ENCODE measurements around the gene CREB5. TPM values are rescaled to one million over a fixed set of nuclear protein-coding genes. Genes with fewer than 3 reads are reported as not detected.

Gene CREB5
- polyA plus RNA-seq, 1 experiment: 3.9 TPM

DNA sequence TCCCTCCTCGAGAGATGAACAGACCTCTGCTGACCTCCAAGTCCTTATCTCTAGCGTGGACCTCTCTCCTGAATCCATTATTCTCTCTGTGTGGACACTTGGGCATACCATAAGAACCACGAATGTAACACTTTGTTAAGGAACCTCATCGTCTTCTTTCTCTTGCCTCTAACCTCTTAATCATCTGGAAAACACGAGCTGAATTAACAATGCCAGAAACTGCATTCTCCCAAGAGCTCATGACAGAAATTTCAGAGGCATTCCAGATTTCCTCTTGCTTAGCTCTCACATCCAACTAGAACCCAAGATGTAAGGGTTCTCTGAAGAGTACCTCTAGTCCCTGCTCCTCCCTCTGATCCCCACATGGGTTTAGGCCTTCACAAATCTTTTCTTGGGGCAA, 444.3 kb downstream of the CREB5 start:
- H3K36me3 ChIP-seq (ENCODE audit: control insufficient read depth, insufficient read depth, low read length): no peaks in the 10 kb centered on the region
- POLR2A ChIA-PET: no interaction called here
- no peak overlapping the region for H3K4me3 ChIP-seq (ENCODE audit: low read depth, low read length)
- TF ChIP-seq, protein P1, sequence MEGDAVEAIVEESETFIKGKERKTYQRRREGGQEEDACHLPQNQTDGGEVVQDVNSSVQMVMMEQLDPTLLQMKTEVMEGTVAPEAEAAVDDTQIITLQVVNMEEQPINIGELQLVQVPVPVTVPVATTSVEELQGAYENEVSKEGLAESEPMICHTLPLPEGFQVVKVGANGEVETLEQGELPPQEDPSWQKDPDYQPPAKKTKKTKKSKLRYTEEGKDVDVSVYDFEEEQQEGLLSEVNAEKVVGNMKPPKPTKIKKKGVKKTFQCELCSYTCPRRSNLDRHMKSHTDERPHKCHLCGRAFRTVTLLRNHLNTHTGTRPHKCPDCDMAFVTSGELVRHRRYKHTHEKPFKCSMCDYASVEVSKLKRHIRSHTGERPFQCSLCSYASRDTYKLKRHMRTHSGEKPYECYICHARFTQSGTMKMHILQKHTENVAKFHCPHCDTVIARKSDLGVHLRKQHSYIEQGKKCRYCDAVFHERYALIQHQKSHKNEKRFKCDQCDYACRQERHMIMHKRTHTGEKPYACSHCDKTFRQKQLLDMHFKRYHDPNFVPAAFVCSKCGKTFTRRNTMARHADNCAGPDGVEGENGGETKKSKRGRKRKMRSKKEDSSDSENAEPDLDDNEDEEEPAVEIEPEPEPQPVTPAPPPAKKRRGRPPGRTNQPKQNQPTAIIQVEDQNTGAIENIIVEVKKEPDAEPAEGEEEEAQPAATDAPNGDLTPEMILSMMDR (IDR thresholded peaks at IDR 0.05; ENCODE audit: insufficient read depth, low read depth, low read length): no peak
- 0 out of 2 replicates have a peak, but pooled peaks cover 1% of the 10 kb centered on the region for H3K27me3 ChIP-seq (ENCODE audit: control insufficient read depth, insufficient read depth, low read length)
- CTCF ChIA-PET: interaction anchor here (0.7 to 1.4 kb wide), 4 partner anchors 22 to 937 kb away, joined by 3 to 4 read pairs (median 3); no protein-coding TSS in a partner anchor
- no peak for DNase-seq (ENCODE audit: low read depth)

DNA sequence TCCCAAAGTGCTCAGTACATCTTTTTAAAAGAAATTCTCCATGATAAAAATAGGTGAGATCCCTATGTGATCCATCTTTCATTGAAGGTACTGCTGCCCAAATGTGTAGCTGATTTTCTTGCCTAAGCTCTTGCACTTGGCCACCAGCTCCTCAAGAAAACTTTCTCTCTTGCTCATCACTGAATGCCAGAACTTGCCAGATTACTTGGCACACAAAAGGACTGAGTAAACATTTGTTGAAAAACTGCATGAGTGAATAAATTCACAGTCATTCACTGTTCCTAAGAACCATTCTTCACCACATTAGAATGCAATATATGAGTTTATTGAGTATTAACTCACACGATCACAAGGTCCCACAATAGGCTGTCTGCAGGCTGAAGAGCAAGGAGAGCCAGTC, 445.9 kb downstream of the CREB5 start:
- ChIA-PET POLR2A (no interaction called here), CTCF (interaction anchor here (0.6 to 1.3 kb wide), 2 partner anchors 25 to 559 kb away, joined by 3 read pairs; no protein-coding TSS in a partner anchor)
- TF ChIP-seq, protein P1 (IDR thresholded peaks at IDR 0.05; ENCODE audit: insufficient read depth, low read depth, low read length): no peak
- Histone ChIP-seq H3K27me3 (ENCODE audit: control insufficient read depth, insufficient read depth, low read length) (0 out of 2 replicates have a peak, but pooled peaks cover 3% of the 10 kb centered on the region), H3K4me3 (ENCODE audit: low read depth, low read length) (no peak overlapping the region), H3K36me3 (ENCODE audit: control insufficient read depth, insufficient read depth, low read length) (no peaks in the 10 kb centered on the region)
- DNase-seq (ENCODE audit: low read depth): no peak

DNA sequence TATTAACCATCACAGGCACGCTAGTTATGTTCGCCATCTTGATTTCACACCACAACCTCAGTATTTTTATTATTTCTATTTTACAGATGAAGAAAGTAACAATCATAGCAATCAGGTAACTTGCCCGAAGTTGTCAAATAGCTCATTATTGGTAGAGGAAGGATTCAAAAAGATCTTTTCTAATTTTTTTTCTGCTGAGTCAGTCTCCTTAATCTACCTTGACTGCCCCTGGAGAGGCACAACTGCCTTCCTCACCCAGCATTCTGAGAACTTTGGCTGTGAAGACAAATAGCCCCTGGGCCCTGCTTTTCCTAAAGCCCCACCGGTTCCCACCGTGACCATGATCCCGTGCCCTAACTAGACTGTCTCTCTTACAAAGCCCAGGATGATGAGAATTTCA, 446.6 kb downstream of the CREB5 start:
- 0 out of 2 replicates have a peak, but pooled peaks cover 2% of the 10 kb centered on the region for H3K27me3 ChIP-seq (ENCODE audit: control insufficient read depth, insufficient read depth, low read length)
- no peak overlapping the region for H3K4me3 ChIP-seq (ENCODE audit: low read depth, low read length)
- ChIA-PET CTCF (interaction anchor here (1.3 kb wide), 1 partner anchor 560 kb away, joined by 3 read pairs; no protein-coding TSS in a partner anchor), POLR2A (no interaction called here)
- DNase-seq (ENCODE audit: low read depth): no peak
- H3K36me3 ChIP-seq (ENCODE audit: control insufficient read depth, insufficient read depth, low read length): no peaks in the 10 kb centered on the region
- TF ChIP-seq, protein P1 (IDR thresholded peaks at IDR 0.05; ENCODE audit: insufficient read depth, low read depth, low read length): no peak

DNA sequence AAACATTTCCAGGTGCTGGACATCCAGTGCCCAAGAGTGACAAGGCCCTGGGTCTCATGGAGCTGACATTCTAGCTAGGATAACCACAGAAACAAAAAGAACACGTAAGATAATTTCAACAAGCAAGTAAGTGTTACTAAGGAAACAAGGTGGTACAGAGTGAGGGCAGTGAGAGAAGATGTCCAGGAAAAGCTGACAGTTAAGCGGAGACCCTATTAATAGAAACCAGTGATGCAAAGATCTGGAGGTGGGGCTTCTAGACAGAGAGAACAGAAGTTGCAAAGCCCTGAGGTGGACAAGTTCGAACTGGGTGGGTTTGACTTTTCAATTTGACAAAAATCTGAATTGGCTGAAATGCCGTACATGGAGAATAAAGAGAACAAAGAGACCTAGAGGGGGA, 449.5 kb downstream of the CREB5 start:
- Histone ChIP-seq H3K27me3 (ENCODE audit: control insufficient read depth, insufficient read depth, low read length) (0 out of 2 replicates have a peak, but pooled peaks cover 1% of the 10 kb centered on the region), H3K4me3 (ENCODE audit: low read depth, low read length) (no peak overlapping the region), H3K36me3 (ENCODE audit: control insufficient read depth, insufficient read depth, low read length) (no peaks in the 10 kb centered on the region)
- ChIA-PET CTCF (interaction anchor here (0.9 to 1.3 kb wide), 5 partner anchors 11 to 63 kb away, joined by 3 to 5 read pairs (median 3); no protein-coding TSS in a partner anchor), POLR2A (no interaction called here)
- TF ChIP-seq, protein P1 (IDR thresholded peaks at IDR 0.05; ENCODE audit: insufficient read depth, low read depth, low read length): no peak
- no peak for DNase-seq (ENCODE audit: low read depth)

DNA sequence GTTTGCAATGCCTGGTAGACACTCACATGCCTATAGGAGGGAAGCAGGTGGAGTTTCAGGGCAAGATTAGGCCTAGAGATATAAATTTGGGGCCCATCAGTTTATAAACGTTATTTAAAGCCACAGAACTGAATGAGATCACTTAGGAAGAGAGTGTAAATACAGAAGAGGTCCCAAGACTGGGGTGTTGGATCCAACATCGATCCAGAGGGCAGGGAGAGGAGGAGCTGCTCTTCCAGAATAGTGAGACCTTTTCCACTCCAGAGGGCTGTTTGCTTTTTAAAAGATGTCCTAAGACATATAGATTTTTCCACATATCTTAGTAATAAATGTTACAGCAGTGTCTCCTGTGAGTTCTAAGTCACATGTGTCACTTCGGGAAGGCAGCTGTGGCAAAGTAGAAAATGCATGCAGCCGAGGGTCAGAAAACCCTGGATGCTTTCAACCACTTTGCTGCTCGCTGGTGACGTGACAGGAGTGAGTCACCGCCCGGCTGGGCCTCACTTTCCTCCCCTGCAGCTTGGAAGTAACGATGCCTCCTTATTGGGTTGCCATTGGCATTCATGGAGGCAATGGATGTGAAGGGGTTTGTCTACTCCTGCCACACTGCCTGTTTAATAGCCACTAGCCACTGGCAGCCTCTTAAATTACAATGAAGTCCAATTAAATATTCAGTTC, 450.4 kb downstream of the CREB5 start:
- H3K4me3 ChIP-seq (ENCODE audit: low read depth, low read length): no peak overlapping the region
- ChIA-PET CTCF (no interaction called here), POLR2A (no interaction called here)
- DNase-seq (ENCODE audit: low read depth): no peak
- TF ChIP-seq, protein P1 (IDR thresholded peaks at IDR 0.05; ENCODE audit: insufficient read depth, low read depth, low read length): no peak
- no peaks in the 10 kb centered on the region for H3K36me3 ChIP-seq (ENCODE audit: control insufficient read depth, insufficient read depth, low read length)
- 0 out of 2 replicates have a peak, but pooled peaks cover 1% of the 10 kb centered on the region for H3K27me3 ChIP-seq (ENCODE audit: control insufficient read depth, insufficient read depth, low read length)

Measured in BJ (cell line).